Non-pigmented ciliary epithelial cell (primary cell): ENCODE measurements around the gene IYD.

Experiments used
- DNase-seq: peaks from one replicate; pipeline ENCODE4 v3.0.0-alpha.2; 2010; ENCODE audit warnings: low read depth

The IYD gene

GRCh38 chr6:150368762-150369161 lies at the start of gene IYD:
TSS of gene IYD (plus strand) at chr6:150369012. CDS start at chr6:150369032, 20 bp downstream.
- DNase-seq, result no peak

- DNase-seq, result no peak
These were observed 48.9 kb upstream of the IYD start for GRCh38 chr6:150319924-150320323.

- DNase-seq, result no peak
These were observed 48.4 kb upstream of the IYD start for GRCh38 chr6:150320442-150320841.

GRCh38 chr6:150322466-150322871 lies 46.3 kb upstream of the IYD start:
- DNase-seq, result no peak

GRCh38 chr6:150323205-150323604 lies 45.6 kb upstream of the IYD start:
- DNase-seq, result no peak

GRCh38 chr6:150324044-150324443 lies 44.8 kb upstream of the IYD start:
- no peak for DNase-seq

- no peak for DNase-seq
These were observed 43.6 kb upstream of the IYD start for GRCh38 chr6:150325066-150325772.

- DNase-seq, result no peak
These were observed 41.6 kb upstream of the IYD start for GRCh38 chr6:150327117-150327774.

GRCh38 chr6:150328744-150329405 lies 39.9 kb upstream of the IYD start:
- DNase-seq, result no peak

GRCh38 chr6:150331344-150331743 lies 37.5 kb upstream of the IYD start:
- DNase-seq, result no peak

- DNase-seq, result no peak
These were observed 35.8 kb upstream of the IYD start for GRCh38 chr6:150332939-150333584.

GRCh38 chr6:150333585-150333941 lies 35.2 kb upstream of the IYD start:
- DNase-seq, result no peak

GRCh38 chr6:150334790-150335783 lies 33.7 kb upstream of the IYD start:
- peak; percentile 67 for DNase-seq

GRCh38 chr6:150336299-150336698 lies 32.5 kb upstream of the IYD start:
- peak; percentile 19 for DNase-seq

GRCh38 chr6:150336708-150337107 lies 32.1 kb upstream of the IYD start:
- no peak for DNase-seq

GRCh38 chr6:150342126-150342525 lies 26.7 kb upstream of the IYD start:
- DNase-seq, result no peak

GRCh38 chr6:150343434-150343833 lies 25.4 kb upstream of the IYD start:
- no peak for DNase-seq

GRCh38 chr6:150345781-150346180 lies 23.0 kb upstream of the IYD start:
- no peak for DNase-seq

- no peak for DNase-seq
These were observed 22.5 kb upstream of the IYD start for GRCh38 chr6:150346346-150346745.

GRCh38 chr6:150347845-150348244 lies 21.0 kb upstream of the IYD start:
- DNase-seq, result no peak

GRCh38 chr6:150349546-150349945 lies 19.3 kb upstream of the IYD start:
- no peak for DNase-seq
